SK-MEL-5 (cell line): Measurements from ENCODE around the gene RAX2. TPM values are rescaled to one million over a fixed set of nuclear protein-coding genes. Genes with fewer than 3 reads are reported as not detected.

Experiments
- DNase-seq: peaks from one replicate; pipeline ENCODE4 v3.0.0-alpha.2; 2016; ENCODE audit warnings: low read depth, low spot score
- in situ Hi-C: cut with HindIII; loops from 2 replicates; pipeline ENCODE4 v1.10.0; 2016; ENCODE audit warnings: low sequenced_read_pairs, high pct_unique_total_duplicates, low pct_unique_long_range_greater_than_20kb
- total RNA-seq: library from RNA; depleted of rRNA; stranded (reverse); fragments of >200 nt; shearing (Covaris generic); gene quantifications from 2 replicates; pipeline ENCODE4 v1.2.3, GENCODE V29; 2014

The RAX2 gene
- total RNA-seq, 1 experiment from 2014 or later, result not detected

GRCh38 chr19:3783660-3784584, 11.9 kb upstream of the RAX2 start:
- in situ Hi-C loops, result no loop called here
- no peak for DNase-seq

- in situ Hi-C loops, result no loop called here
These were observed 10.9 kb upstream of the RAX2 start for GRCh38 chr19:3782903-3783302.

GRCh38 chr19:3782330-3782729, 10.3 kb upstream of the RAX2 start:
- in situ Hi-C loops, result no loop called here
- no peak for DNase-seq

More at GRCh38 chr19:3782903-3783302, 10.9 kb upstream of the RAX2 start:
- no peak for DNase-seq

GRCh38 chr19:3781603-3782002, 9.6 kb upstream of the RAX2 start:
- DNase-seq, result no peak
- in situ Hi-C loops, result no loop called here

GRCh38 chr19:3780786-3781304, 8.8 kb upstream of the RAX2 start:
- in situ Hi-C loops, result no loop called here
- no peak for DNase-seq

DNA sequence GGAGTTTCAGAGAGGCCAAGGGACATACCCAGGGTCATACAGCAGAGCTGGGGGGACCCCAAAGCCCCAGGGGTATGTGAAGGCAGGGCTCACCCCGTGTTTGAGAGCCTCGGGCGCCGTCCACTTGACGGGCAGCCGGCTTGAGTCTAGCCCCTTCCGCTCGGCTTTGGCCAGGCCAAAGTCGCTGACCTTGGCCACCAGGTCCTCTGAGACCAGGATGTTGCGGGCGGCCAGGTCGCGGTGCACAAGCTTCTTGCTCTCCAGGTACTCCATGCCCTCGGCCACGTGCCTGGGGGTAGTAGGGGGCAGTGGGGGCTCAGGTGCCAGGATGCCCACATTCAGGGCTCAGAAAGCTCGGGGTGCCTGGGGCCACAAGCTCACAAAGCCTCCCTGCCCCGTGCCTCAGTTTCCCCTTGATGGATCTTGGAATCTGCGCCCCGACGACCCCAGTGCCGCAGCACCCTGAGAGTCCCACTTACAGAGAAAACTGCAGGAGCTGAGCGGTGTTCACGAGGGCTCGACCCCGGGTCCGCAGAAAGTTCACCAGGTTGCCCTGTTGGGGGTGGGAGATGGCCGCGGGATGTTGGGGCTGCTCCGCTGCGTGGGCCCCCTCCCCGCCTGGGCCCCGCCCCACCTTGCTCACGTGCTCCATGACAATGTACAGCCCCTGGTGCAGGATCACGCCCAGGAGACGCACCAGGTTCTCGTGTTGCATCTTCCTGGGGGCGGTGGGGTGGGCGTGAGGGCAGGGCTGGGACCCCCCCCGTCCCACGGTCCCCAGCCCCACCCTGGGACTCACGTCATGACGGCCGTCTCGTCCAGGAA, 7.1 kb upstream of the RAX2 start:
- in situ Hi-C loops, result no loop called here
- DNase-seq, result no peak

- in situ Hi-C loops, result no loop called here
- no peak for DNase-seq
These were observed 6.3 kb upstream of the RAX2 start for GRCh38 chr19:3778104-3778867.

- no peak for DNase-seq
- in situ Hi-C loops, result no loop called here
These were observed 4.5 kb upstream of the RAX2 start for GRCh38 chr19:3776479-3777040.

- in situ Hi-C loops, result no loop called here
- DNase-seq, result no peak
These were observed 3.8 kb upstream of the RAX2 start for GRCh38 chr19:3775831-3776230.

DNA sequence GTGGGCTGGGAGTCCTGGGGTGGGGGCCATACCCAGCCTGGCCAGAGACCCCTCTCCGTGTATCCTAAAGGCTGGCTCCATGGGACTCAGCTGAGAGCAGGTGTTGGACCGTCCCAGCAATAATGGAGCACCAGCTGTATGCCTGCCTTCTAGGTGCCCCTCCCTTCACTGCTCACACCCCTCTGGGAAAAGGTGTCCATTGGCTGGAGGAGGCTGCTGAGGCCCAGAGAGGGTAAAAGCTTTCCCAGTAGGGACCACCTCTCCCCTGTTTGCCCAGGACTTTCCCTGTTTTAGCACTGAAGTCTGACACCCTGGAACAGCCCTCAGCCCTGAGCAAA, 3.3 kb upstream of the RAX2 start:
- in situ Hi-C loops, result no loop called here

DNA sequence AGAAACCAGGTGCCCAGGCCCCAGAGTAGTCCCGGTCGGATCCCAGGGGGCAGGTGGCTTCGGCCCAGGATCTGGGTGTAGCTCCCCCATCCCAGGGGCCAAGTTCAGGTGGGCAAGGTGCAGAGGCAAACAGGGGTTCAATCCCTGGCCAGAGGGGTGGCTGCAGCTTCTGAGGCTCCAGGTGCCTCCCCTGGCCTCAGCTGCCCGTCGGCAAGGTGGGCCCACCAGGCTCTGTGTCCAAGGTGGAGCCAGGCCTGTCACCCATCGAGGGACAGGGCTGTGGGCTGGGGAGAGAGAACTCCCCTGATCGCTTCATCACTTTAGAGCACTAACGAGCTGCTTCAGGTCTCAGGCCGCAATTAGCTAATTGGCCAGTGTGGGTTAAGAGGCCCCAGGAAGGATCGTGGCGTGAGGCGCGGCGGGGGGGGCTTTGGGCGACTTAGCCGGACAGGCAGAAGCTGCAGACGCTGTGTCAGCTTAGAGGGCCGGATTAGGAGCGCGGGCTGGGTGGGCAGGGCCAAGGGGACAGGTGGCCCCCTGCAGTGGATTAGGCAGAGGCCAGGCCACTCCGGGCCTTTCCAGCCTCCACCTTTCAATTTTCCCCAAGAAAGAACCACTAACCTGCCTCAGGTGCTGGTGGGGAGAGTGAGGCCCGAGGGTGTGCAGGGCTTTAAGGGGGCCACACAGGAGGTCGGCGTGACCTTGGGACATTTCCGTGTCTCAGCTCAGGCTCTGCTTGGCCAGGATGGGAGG, 2.8 kb upstream of the RAX2 start:
- DNase-seq, result no peak
- in situ Hi-C loops, result no loop called here

More for the DNA sequence above, 3.3 kb upstream of the RAX2 start:
- no peak for DNase-seq

DNA sequence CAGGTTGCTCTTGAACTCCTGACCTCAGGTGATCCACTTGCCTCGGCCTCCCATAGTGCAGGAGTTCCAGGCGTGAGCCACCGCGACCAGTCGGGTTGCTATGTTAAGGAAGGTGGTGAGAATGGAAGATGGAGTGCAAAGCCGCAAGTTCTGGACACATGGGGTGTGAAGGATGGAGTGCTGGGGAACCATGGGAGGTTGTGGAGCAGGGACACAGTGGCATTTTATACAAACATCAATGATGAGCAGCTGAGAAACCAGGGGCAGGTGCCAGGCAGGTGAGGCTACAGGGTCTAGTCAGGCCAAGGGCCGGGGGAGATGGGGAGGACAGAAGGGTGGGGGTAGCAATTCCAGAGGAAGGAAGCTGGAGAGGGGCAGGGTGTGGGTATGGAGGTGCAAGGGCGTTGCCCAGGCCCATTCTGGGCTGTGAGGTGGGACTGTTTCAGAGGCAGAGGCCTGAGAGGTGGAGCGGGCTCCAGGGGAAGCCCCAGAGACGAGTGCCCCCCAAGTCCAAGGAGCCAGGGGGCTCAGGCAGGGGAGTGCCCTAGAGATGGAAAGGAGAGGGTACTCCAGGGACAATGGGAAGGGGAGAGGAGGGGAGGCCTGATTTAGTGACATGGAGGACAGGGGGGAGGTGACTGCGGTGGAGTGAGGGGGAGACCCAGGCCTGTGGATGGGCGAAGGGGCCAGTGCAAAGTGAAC, 1.9 kb upstream of the RAX2 start:
- DNase-seq, result no peak
- in situ Hi-C loops, result no loop called here

DNA sequence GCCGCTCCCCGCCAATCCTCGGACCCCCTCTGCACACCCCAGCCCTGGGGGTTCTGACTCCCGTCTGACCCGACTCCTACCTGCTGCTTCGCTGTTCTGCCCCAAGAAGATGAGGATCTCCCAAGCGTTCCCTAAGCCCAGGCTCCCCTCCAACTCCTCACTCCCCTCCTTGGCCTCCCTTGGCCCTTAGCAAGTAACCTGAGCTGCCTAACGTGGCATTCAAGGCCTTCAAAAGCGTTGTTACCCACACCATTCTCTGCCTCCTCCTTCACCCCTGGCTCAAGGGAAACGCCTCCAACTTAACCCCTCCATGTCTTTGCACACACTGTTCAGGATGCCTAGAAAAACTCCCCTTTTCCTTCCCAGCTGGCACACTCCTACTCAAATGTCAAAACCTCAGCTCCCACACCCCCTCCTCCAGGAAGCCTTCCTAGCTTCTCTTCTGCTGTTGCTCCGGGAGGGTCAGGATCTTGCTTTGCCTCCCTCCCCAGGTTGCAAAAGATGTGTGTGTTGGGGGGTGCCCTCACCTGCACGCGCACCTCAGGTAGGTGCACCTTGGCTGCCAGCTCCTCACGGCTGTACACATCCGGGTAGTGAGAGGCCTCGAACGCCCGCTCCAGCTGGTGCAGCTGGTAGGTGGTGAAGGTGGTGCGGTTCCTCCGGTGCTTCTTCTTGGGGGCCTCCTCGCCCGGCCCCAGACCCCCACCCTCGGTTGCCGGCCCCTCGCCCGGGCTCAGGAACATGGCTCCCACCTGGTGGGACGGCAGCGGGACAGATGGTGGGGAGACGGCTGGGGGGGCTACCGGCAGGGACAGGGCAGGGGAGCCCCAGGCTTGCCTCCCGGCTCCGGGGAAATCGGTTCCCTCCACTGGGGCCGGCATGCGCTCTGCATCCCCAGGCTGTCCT, 775 bp downstream of the RAX2 start:
- in situ Hi-C loops, result no loop called here
- DNase-seq, result no peak

GRCh38 chr19:3770136-3770999, 1.7 kb downstream of the RAX2 start:
- no peak for DNase-seq
- in situ Hi-C loops, result no loop called here

- DNase-seq, result no peak
- in situ Hi-C loops, result no loop called here
These were observed 2.5 kb downstream of the RAX2 start for GRCh38 chr19:3769494-3769893.
